Liver (tissue), 9 donors: Measurements from ENCODE around the gene DPY19L3. TPM values are rescaled to one million over a fixed set of nuclear protein-coding genes. Genes with fewer than 3 reads are reported as not detected.
A peak's percentile ranks its signal among the peaks of the same experiment; 100 is the strongest.
"Not testable (repeated sequence)": the region's sequence is repeated elsewhere in the genome, so short reads cannot be mapped to it uniquely, and the experiment has no call there.

ENCODE experiments used
- DNase-seq: peaks from one replicate; pipeline ENCODE4 v3.0.0-alpha.2; 2017; ENCODE audit warnings: low spot score
- H3K27ac ChIP-seq, 2 donors: one replicate each; pipeline ENCODE4 v1.7.0; 2013; ENCODE audit warnings: inconsistent platforms in 2 of 2, low read length in 2 of 2, control low read depth in 1 of 2, low read depth in 1 of 2, mild to moderate bottlenecking in 1 of 2
- H3K27me3 ChIP-seq, 4 donors: one replicate each; pipeline versions ENCODE4 v1.6.1 to v1.7.0; 2013; ENCODE audit warnings: low read length in 3 of 4, inconsistent platforms in 1 of 4, mild to moderate bottlenecking in 1 of 4, moderate library complexity in 1 of 4; ENCODE audit not compliant: control insufficient read depth in 4 of 4, insufficient read depth in 4 of 4
- H3K36me3 ChIP-seq, 4 donors: one replicate each; pipeline versions ENCODE4 v1.6.1 to v1.7.0; 2013; ENCODE audit warnings: low read length in 3 of 4, mild to moderate bottlenecking in 3 of 4, low read depth in 1 of 4, moderate library complexity in 1 of 4; ENCODE audit not compliant: control insufficient read depth in 4 of 4, insufficient read depth in 3 of 4
- H3K4me1 ChIP-seq, 4 donors: one replicate each; pipeline versions ENCODE4 v1.6.1 to v1.7.0; 2013; ENCODE audit warnings: low read length in 3 of 4, mild to moderate bottlenecking in 3 of 4, moderate library complexity in 1 of 4; ENCODE audit not compliant: control insufficient read depth in 4 of 4, insufficient read depth in 4 of 4
- H3K4me3 ChIP-seq, 3 donors: one replicate each; pipeline versions ENCODE4 v1.6.1 to v1.7.0; 2013; ENCODE audit warnings: low read length in 3 of 3, control low read depth in 1 of 3, low read depth in 1 of 3, mild to moderate bottlenecking in 1 of 3
- H3K9ac ChIP-seq, 2 donors: one replicate each; pipeline ENCODE4 v1.7.0; 2013; ENCODE audit warnings: low read length in 2 of 2, mild to moderate bottlenecking in 2 of 2, moderate library complexity in 2 of 2, control low read depth in 1 of 2, low read depth in 1 of 2
- H3K9me3 ChIP-seq, 4 donors: one replicate each; pipeline versions ENCODE4 v1.6.1 to v1.7.0; 2013; ENCODE audit warnings: low read length in 3 of 4; ENCODE audit not compliant: control insufficient read depth in 4 of 4
- ATF3 ChIP-seq: IDR thresholded peaks from 2 replicates; pipeline ENCODE4 v1.6.1; 2016; ENCODE audit warnings: antibody characterized with exemption
- CTCF ChIP-seq: fragments of 150-350 bp; IDR thresholded peaks from 2 replicates; pipeline ENCODE4 v1.5.1; 2017; ENCODE audit warnings: improper control_type of control experiment, low read depth, low read length; ENCODE audit not compliant: missing input control
- EGR1 ChIP-seq, 2 donors: IDR thresholded peaks; 2 replicates each; pipeline ENCODE4 v1.6.1; 2016 to 2018; ENCODE audit warnings: antibody characterized with exemption in 2 of 2, low read depth in 2 of 2
- FOXA1 ChIP-seq: IDR thresholded peaks from 2 replicates; pipeline ENCODE4 v1.6.1; 2016; ENCODE audit warnings: antibody characterized with exemption
- FOXA2 ChIP-seq: IDR thresholded peaks from 2 replicates; pipeline ENCODE4 v1.6.1; 2016; ENCODE audit warnings: antibody characterized with exemption
- GABPA ChIP-seq, 2 donors: IDR thresholded peaks in 1 of 2; conservative IDR thresholded peaks in 1 of 2; 2 replicates each; pipeline ENCODE4 v1.6.1; 2016; ENCODE audit warnings: antibody characterized with exemption in 2 of 2, mild to moderate bottlenecking in 1 of 2, moderate library complexity in 1 of 2
- HNF4A ChIP-seq, 2 donors: conservative IDR thresholded peaks; 2 replicates each; pipeline ENCODE4 v1.6.1; 2016; ENCODE audit warnings: antibody characterized with exemption in 2 of 2, mild to moderate bottlenecking in 2 of 2
- HNF4G ChIP-seq: IDR thresholded peaks from 2 replicates; pipeline ENCODE4 v1.6.1; 2016; ENCODE audit warnings: antibody characterized with exemption
- JUND ChIP-seq, 2 donors: IDR thresholded peaks; 2 replicates each; pipeline ENCODE4 v1.6.1; 2016; ENCODE audit warnings: antibody characterized with exemption in 2 of 2
- MAX ChIP-seq: IDR thresholded peaks from 2 replicates; pipeline ENCODE4 v1.6.1; 2016; ENCODE audit warnings: antibody characterized with exemption
- NR2F2 ChIP-seq: IDR thresholded peaks from 2 replicates; pipeline ENCODE4 v1.6.1; 2016; ENCODE audit warnings: antibody characterized with exemption
- RAD21 ChIP-seq, 2 donors: IDR thresholded peaks; 2 replicates each; pipeline ENCODE4 v1.6.1; 2016; ENCODE audit warnings: antibody characterized with exemption in 2 of 2, mild to moderate bottlenecking in 2 of 2
- REST ChIP-seq: IDR thresholded peaks from 2 replicates; pipeline ENCODE4 v1.6.1; 2016; ENCODE audit warnings: antibody characterized with exemption, mild to moderate bottlenecking
- RXRA ChIP-seq, 2 donors: IDR thresholded peaks; 2 replicates each; pipeline ENCODE4 v1.6.1; 2017 to 2018; ENCODE audit warnings: antibody characterized with exemption in 2 of 2, mild to moderate bottlenecking in 1 of 2
- SP1 ChIP-seq: IDR thresholded peaks from 2 replicates; pipeline ENCODE4 v1.6.1; 2018; ENCODE audit warnings: antibody characterized with exemption, mild to moderate bottlenecking
- TAF1 ChIP-seq: conservative IDR thresholded peaks from 2 replicates; pipeline ENCODE4 v1.6.1; 2016; ENCODE audit warnings: antibody characterized with exemption, mild to moderate bottlenecking
- YY1 ChIP-seq: IDR thresholded peaks from 2 replicates; pipeline ENCODE4 v1.6.1; 2016; ENCODE audit warnings: antibody characterized with exemption, mild to moderate bottlenecking
- ZBTB33 ChIP-seq: IDR thresholded peaks from 2 replicates; pipeline ENCODE4 v1.6.1; 2016; ENCODE audit warnings: antibody characterized with exemption
- WGBS: extraction: QIAGEN DNeasy Blood & Tissue Kit; methylation state at CpG from one replicate; pipeline ENCODE4 v1.1.7; 2013; 5-methylcytosine and 5-hydroxymethylcytosine counted together
- polyA plus RNA-seq, 2 donors: library from polyadenylated mRNA; stranded (reverse) in 1 of 2; unstranded in 1 of 2; fragments of 200-250 nt in 1 of 2; fragments of >200 nt in 1 of 2; fragmentation: Nextera tagmentation in 1 of 2; extraction: Ambion mirVana in 1 of 2; gene quantifications; one replicate each; pipeline versions ENCODE4 v1.2.1 to v1.2.3, GENCODE V29; 2013 to 2015
- total RNA-seq, 2 donors: library from RNA; depleted of rRNA; stranded (reverse); fragments of >200 nt; gene quantifications; one replicate each; pipeline ENCODE4 v1.2.3, GENCODE V29; 2014
- donor health status: healthy.
- donor health status: healthy.
- donor health status: healthy.
- donor health status: healthy.
- donor health status: healthy.

DPY19L3 gene
- total and polyA plus RNA-seq, 4 donors, result 2.7 to 13.0 (median 7.4) TPM

GRCh38 chr19:32373585-32374295, 31.8 kb upstream of the DPY19L3 start:
- Histone ChIP-seq H3K4me1 (peaks cover 4 to 10% (median 7%) of the 10 kb centered on the region in 4 donors), H3K9me3 (no peaks in the 10 kb centered on the region), H3K36me3 (peaks cover 0 to 12% (median 2%) of the 10 kb centered on the region in 4 donors), H3K27ac (peak overlapping the region; percentile 92 to 99), H3K9ac (peak overlapping the region in 1 of 2 donors; percentile 61), H3K27me3 (no peaks in the 10 kb centered on the region), H3K4me3 (no peak overlapping the region)
- DNase-seq, result no peak
- 25% methylated on average over 10 of the region's 10 CpGs for WGBS
- peak in 1 of 2 donors; percentile 66 for TF ChIP-seq GABPA (IDR thresholded peaks at IDR 0.05 in 1 of 2, conservative IDR thresholded peaks at IDR 0.05 in 1 of 2)
- peak; percentile 66 to 90 for TF ChIP-seq RXRA (IDR thresholded peaks at IDR 0.05)
- TF ChIP-seq HNF4A (conservative IDR thresholded peaks at IDR 0.05), result peak; percentile 69 to 88
- TF ChIP-seq EGR1 (IDR thresholded peaks at IDR 0.05; ENCODE audit: low read depth in 2 of 2), result peak; percentile 20 to 76
- peak; percentile 93 for TF ChIP-seq ZBTB33
- peak; percentile 39 to 53 for TF ChIP-seq RAD21 (IDR thresholded peaks at IDR 0.05)
- peak; percentile 96 for TF ChIP-seq SP1
- TF ChIP-seq REST, result peak; percentile 90
- peak; percentile 99 for TF ChIP-seq FOXA1
- TF ChIP-seq TAF1, result peak; percentile 49
- TF ChIP-seq MAX, result peak; percentile 88
- TF ChIP-seq JUND (IDR thresholded peaks at IDR 0.05), result peak; percentile 96 to 98
- TF ChIP-seq FOXA2, result peak; percentile 99
- TF ChIP-seq YY1, result peak; percentile 92
- TF ChIP-seq HNF4G, result no peak
- TF ChIP-seq ATF3, result peak; percentile 92
- no peak for TF ChIP-seq CTCF
- peak; percentile 32 for TF ChIP-seq NR2F2

- H3K27me3 ChIP-seq, H3K4me1 ChIP-seq, H3K9me3 ChIP-seq, H3K4me3 ChIP-seq, DNase-seq: not testable (repeated sequence)
- WGBS, result 89% methylated on average over 3 of the region's 3 CpGs
- Histone ChIP-seq H3K36me3 (peaks cover 0 to 12% (median 3%) of the 10 kb centered on the region in 4 donors), H3K9ac (peak overlapping the region in 1 of 2 donors; percentile 49), H3K27ac (peak overlapping the region; percentile 74 to 99)
These were observed 31.2 kb upstream of the DPY19L3 start for GRCh38 chr19:32374362-32374761.
